Suprapubic skin (tissue), 3 donors: Measurements from ENCODE around the gene UNC119.

Experiments
- CTCF ChIP-seq, 2 donors: fragments of 200-600 bp in 1 of 2; fragments of 450-650 bp in 1 of 2; sonication (generic) in 1 of 2; IDR thresholded peaks; one replicate each; pipeline ENCODE4 v1.5.1; 2016 to 2019; ENCODE audit warnings: antibody characterized with exemption in 2 of 2, mild to moderate bottlenecking in 1 of 2, moderate library complexity in 1 of 2
- EP300 ChIP-seq: sonication (generic); formaldehyde crosslinking; IDR thresholded peaks from one replicate; pipeline ENCODE4 v1.6.1; 2017; ENCODE audit warnings: antibody characterized with exemption
- POLR2A ChIP-seq, 2 donors: fragments of 450-650 bp; IDR thresholded peaks; one replicate each; pipeline ENCODE4 v1.6.1; 2017; ENCODE audit warnings: antibody characterized with exemption in 2 of 2, mild to moderate bottlenecking in 2 of 2, moderate library complexity in 2 of 2

GRCh38 chr17:28573521-28573920 is 21.1 kb upstream of the UNC119 start:
- TF ChIP-seq CTCF (IDR thresholded peaks at IDR 0.05): no peak
- no peak for TF ChIP-seq EP300
- TF ChIP-seq POLR2A (IDR thresholded peaks at IDR 0.05): no peak
